ENCODE results near the gene FGL2. TPM values are rescaled to one million over a fixed set of nuclear protein-coding genes. Genes with fewer than 3 reads are reported as not detected.

Gene FGL2
- total RNA-seq, 1 experiment from 2014 or later: not detected

GRCh38 chr7:77209479-77210139 lies 10.0 kb upstream of the FGL2 start:
- Histone ChIP-seq H3K23me2 (ENCODE audit: insufficient read length, low read depth, low read length, poor library complexity, severe bottlenecking) (no peaks in the 10 kb centered on the region), H3K79me2 (ENCODE audit: insufficient read depth, low read length) (no peaks in the 10 kb centered on the region), H3K79me1 (ENCODE audit: insufficient read depth, low read depth, low read length, poor library complexity, severe bottlenecking) (no peaks in the 10 kb centered on the region), H3K56ac (ENCODE audit: insufficient read length, low read depth, low read length) (no peak overlapping the region), H3K9me3 (ENCODE audit: control insufficient read depth, low read depth, low read length) (peaks cover 23% of the 10 kb centered on the region), H4K5ac (ENCODE audit: insufficient read length, low read depth, low read length) (no peak overlapping the region), H2BK120ac (ENCODE audit: low read depth, low read length, poor library complexity, severe bottlenecking) (no peak overlapping the region), H4K91ac (ENCODE audit: insufficient read length, low read depth, low read length) (no peak overlapping the region), H2BK5ac (ENCODE audit: insufficient read length, low read length) (no peak overlapping the region), H3K18ac (ENCODE audit: insufficient read length, low read depth, low read length) (no peak overlapping the region), H2BK15ac (ENCODE audit: low read depth, low read length) (no peak overlapping the region), H4K20me1 (ENCODE audit: control insufficient read depth, insufficient read depth, insufficient read length) (no peaks in the 10 kb centered on the region), H3K4me2 (ENCODE audit: insufficient read depth, insufficient read length, low read length) (no peak overlapping the region), H3T11ph (ENCODE audit: low read length) (no peak overlapping the region), H3K23ac (ENCODE audit: insufficient read length, low read depth, low read length) (no peak overlapping the region), H3K27ac (ENCODE audit: insufficient read length, low read depth, low read length) (no peak overlapping the region), H3K4me1 (ENCODE audit: insufficient read depth, low read length) (no peaks in the 10 kb centered on the region), H4K8ac (replicated peaks; ENCODE audit: insufficient read length, low read depth, low read length) (no peak overlapping the region), H2AFZ (ENCODE audit: low read length) (no peak overlapping the region), H3K14ac (ENCODE audit: insufficient read depth, low read length) (no peak overlapping the region), H2AK5ac (ENCODE audit: insufficient read length, low read length) (no peak overlapping the region), H3K9ac (ENCODE audit: extremely low read depth, insufficient read length, low read length) (no peak overlapping the region), H2BK20ac (ENCODE audit: low read depth, low read length, poor library complexity, severe bottlenecking) (no peak overlapping the region), H3K4ac (ENCODE audit: low read depth, low read length) (no peak overlapping the region), H2BK12ac (ENCODE audit: insufficient read length, low read depth, low read length) (no peak overlapping the region), H3K27me3 (ENCODE audit: insufficient read depth, low read length) (no peaks in the 10 kb centered on the region)
- H3K27me3 Mint-ChIP-seq (ENCODE audit: low read depth): peaks cover 2% of the 10 kb centered on the region; the same call in 1 of the 2 replicates
- H3K9me3 Mint-ChIP-seq: peaks cover 34 to 35% of the 10 kb centered on the region in 2 experiments
- DNase-seq: no peak
- no peak for TF ChIP-seq CTCF (conservative IDR thresholded peaks at IDR 0.05)
- H3K4me1 Mint-ChIP-seq: no peaks in the 10 kb centered on the region
- H3K27ac Mint-ChIP-seq: no peak overlapping the region
- H3K36me3 Mint-ChIP-seq (ENCODE audit: insufficient read depth in 1 of 3, low read depth in 3 of 3): peaks cover 15 to 24% (median 22%) of the 10 kb centered on the region in 3 experiments
- no peak overlapping the region for H3K4me3 Mint-ChIP-seq
- WGBS (ENCODE audit: extremely low coverage, insufficient read length, low lambda C conversion rate): no CpG with 5 or more reads among the region's 6 CpGs
